Thyroid gland (tissue), 4 donors: ENCODE data around the gene ADGRD1.

ENCODE experiments used
- CTCF ChIP-seq, 6 experiments: fragments of 200-600 bp in 3 of 6; fragments of 450-650 bp in 3 of 6; sonication (generic) in 3 of 6; IDR thresholded peaks; one replicate each; pipeline ENCODE4 v1.5.1; 2016 to 2019; ENCODE audit warnings: antibody characterized with exemption in 6 of 6, mild to moderate bottlenecking in 2 of 6, inconsistent platforms in 1 of 6, moderate library complexity in 1 of 6
- POLR2A ChIP-seq, 2 donors: fragments of 450-650 bp; IDR thresholded peaks; one replicate each; pipeline ENCODE4 v1.6.1; 2017; ENCODE audit warnings: antibody characterized with exemption in 2 of 2, mild to moderate bottlenecking in 2 of 2, moderate library complexity in 1 of 2

- TF ChIP-seq CTCF (IDR thresholded peaks at IDR 0.05) (no peak), POLR2A (IDR thresholded peaks at IDR 0.05) (no peak)
These were observed 102.0 kb downstream of the ADGRD1 start for GRCh38 chr12:131055596-131056233.
